Mammary epithelial cell (primary cell): Measurements from ENCODE around the gene CBLB.

ENCODE experiments used
- CTCF ChIP-seq, 2 donors: IDR thresholded peaks in 1 of 2; conservative IDR thresholded peaks in 1 of 2; 2 replicates each; pipeline ENCODE4 v1.5.1; 2011 to 2012; ENCODE audit warnings: inconsistent platforms in 2 of 2, low read length in 2 of 2, mild to moderate bottlenecking in 2 of 2, control low read depth in 1 of 2, low read depth in 1 of 2; ENCODE audit not compliant: insufficient read depth in 1 of 2; ENCODE audit errors: extremely low read depth in 1 of 2
- EZH2 ChIP-seq: IDR thresholded peaks from 2 replicates; pipeline ENCODE4 v1.6.1; 2012; ENCODE audit warnings: low read length, inconsistent platforms, borderline replicate concordance

- TF ChIP-seq CTCF (conservative IDR thresholded peaks at IDR 0.05 in 1 of 2, IDR thresholded peaks at IDR 0.05 in 1 of 2; ENCODE audit: extremely low read depth in 1 of 2, insufficient read depth in 1 of 2, low read depth in 1 of 2, low read length in 2 of 2) (no peak), EZH2 (no peak)
Measured at GRCh38 chr3:105846809-105847208, 22.0 kb downstream of the CBLB start.
